Measurements from ENCODE around the gene TYMP.

The TYMP gene

DNA sequence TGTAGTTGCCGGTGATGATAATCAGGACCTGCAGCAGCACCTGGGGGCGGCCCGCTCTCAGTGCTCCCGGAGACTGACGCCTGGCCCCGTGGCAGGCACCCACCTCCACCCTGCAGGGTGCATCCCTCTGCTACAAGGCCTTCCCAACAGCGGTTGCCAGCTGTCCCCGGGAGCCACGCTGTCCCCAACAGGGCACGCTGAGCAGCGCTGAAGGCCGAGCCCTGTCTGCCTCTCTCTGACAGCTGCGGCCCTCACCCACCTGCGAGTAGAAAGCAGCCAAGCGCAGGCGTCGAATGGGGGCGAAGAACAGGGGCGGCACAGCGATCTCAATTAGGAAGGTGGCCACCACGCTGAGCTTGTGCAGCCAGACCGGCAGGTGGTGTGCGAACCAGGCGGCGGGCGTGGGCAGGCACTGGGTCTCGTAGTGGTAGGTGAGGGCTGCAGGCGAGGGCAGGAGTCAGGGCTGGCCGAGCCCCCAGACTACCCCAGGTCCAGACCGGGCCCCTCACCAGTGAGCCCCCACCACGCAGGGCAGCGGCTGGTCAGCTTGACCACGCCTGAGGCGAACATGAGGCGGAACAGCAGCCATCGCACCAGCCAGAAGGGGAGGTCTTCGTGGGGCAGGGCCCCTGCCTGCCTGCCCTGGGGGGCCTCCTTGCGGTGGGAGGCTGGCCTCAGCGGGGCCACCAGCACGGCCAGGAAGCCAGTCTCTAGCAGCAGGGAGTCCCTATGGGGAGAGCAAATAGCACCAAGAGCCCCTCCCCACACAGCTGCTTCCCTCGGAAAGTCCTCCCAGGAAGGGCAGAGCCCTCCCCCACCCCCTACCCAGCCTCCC, 23.8 kb downstream of the TYMP start:
- DNase-seq (ENCODE audit: low read depth in 3 of 3) = no peak

DNA sequence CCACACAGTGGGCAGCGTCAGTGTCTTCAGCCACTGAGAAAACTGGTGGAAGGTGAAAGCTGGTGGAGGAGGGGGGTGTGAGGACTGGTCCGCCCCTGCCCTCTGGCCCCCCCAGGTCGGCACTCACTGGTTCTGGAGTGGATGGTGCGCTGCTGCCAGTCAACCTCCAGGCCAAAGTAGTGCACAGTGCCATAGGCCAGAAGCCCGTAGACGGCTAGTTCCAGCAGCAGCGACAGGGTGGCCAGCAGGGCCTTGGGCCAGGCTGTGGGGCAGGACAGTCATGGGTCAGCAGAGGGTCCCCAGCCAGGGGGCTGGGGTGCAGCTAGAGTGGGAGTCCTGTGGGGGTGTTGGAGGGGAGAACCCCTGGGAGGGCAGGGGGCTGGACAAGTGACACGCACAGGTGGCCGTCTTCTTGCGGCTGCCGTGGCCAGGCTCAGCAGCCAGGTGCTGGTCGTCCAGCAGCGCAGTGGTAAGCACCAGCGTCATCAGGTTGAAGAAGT, 24.5 kb downstream of the TYMP start:
- DNase-seq (ENCODE audit: low read depth in 3 of 3) = no peak

DNA sequence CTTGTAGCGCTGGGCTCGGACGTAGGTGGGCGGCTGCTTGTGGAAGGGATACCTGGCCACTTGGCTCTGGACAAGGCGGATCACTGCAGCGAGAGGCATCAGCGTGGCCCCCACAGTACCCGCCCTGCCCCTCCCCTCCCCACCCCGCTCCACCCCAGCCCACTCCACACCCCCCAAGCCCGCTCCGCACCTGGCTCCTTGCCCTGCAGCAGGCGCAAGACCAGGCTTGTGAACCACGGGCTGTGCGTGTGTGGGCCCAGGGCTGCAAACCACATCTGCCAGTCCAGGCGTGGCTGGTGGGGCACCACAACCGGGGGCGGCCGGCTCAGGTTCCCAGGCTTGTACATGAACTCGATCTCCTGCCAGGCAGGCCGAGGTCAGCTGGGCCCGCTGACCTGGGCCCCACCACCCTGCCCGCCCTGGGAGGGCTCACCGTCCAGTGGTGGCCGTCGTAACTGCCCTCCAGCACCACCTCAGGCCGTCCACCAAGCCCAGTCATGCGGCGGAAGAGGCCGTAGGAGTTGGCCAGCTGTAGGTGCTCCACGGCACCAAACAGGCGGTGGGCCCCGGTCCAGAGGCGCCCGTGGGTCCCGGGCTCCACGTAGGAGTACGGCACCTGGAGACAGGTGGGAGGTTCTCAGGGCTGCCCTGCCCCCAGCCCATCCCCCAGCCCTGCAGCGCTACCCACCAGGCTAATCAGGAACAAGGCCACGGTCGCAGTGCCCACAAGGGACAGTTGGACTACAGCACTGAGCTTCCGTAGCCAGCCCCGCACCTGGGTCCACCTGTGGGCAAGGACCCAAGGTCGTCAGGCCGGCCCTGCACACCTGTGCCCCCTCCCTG, 25.2 kb downstream of the TYMP start:
- no peak for DNase-seq (ENCODE audit: low read depth in 3 of 3)

DNA sequence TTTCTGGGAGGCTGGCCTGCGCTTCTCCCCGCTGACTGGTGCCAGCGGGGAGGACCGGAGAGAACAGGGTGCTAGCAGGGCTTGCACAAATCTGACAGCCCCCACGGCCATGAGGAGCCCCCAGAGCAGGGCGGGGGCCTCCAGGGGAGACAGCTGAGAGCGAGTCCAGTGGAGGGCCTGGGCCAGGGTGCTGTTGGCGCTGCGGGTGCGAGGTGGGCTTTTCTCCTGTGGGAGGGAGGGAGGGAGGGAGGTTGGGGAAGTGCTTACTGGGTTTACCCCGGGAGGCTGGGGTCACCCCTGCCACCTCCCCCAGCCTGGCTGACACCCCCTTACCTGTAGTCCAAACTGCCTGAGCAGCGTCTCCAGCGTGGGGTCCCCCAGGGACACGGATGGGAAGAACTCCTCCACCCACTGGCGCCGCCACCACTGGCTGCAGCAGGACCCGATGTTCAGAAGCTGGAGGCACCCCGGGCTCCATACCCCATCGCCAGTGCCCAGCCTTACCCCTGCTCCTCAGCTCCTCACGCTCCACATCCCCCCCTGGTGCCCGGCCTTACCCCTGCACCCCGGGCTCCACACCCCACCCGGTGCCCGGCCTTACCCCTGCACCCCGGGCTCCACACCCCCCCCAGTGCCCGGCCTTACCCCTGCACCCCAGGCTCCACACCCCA, 26.2 kb downstream of the TYMP start:
- no peak for DNase-seq (ENCODE audit: low read depth in 3 of 3)

DNA sequence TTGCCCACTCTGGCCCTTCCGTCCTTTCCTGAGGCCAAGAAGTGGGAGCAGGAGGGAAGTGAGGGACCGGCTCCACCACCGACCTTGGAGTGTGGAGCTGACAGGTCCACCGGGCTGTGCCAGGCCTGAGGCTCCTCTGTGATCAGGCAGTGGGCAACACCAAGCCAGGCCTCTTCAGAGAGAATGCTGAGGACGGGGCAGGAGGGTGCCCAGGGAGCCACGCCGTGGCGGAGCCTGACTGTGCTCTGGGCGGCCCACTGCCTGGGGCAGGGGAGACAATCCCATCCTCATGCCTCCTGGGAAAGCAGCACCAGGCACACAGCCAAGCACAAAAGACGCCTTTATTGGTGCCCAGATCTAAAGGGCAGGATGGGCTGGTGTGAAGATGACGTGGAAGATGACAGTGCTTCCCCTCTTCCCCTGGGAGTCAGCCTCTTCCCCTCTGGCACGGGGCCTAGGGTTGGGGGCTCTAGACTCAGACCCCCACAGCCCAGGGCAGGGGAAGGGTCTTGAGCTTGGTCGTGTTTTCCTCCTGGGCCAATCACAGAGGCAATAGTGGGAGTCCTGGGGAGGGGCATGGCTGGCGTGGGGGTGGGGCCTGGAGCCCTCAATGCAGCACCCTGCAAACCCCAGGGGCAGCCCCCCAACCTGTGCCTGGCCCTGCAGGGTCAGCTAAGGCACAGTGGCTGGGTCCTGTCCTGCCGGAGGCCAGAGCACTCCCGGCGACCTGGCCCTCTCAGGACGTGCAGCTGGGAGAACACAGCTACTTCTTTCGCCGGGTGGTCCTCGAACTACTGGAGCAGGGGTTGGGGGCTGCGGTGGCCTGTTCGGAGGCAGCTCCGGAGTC, 27.0 kb downstream of the TYMP start:
- no peak for DNase-seq (ENCODE audit: low read depth in 3 of 3)

DNA sequence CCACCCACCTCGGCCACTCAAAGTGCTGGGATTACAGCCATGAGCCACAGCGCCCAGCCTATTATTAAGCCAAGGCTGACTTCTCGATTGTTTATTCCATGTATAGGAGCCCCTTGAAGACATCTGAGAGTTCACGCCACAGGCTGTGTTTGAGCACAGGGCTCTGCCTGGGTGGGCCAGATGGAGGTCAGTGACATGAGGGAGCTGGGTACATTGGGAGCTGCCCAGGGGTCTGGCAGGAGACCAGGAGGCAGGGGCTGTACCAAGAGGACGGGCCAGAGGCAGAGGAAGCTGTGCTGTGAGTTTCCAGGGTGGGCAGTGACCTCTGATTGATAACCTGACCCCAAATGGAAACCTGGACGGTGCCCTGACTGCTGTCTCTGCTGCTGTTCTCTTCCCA, 27.7 kb downstream of the TYMP start:
- DNase-seq (ENCODE audit: low read depth in 3 of 3) = no peak

DNA sequence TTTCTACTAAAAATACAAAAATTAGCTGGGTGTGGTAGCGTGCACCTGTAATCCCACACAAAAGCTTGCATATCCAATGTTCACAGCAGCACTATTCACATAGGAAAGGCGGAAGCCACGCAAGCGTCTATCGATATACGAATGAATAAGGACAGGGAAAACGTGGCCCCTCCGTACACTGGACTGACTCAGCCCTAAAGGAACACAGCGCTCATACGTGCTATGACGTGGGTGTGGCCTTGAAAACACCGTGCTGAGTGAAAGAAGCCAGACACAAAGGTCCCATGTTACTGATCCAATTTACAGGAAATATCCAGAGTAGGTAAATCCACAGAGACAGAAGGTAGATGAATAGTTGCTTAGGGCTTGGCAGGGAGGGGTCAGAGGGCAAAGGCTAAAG, 29.4 kb downstream of the TYMP start:
- DNase-seq (ENCODE audit: low read depth in 3 of 3) = no peak

DNA sequence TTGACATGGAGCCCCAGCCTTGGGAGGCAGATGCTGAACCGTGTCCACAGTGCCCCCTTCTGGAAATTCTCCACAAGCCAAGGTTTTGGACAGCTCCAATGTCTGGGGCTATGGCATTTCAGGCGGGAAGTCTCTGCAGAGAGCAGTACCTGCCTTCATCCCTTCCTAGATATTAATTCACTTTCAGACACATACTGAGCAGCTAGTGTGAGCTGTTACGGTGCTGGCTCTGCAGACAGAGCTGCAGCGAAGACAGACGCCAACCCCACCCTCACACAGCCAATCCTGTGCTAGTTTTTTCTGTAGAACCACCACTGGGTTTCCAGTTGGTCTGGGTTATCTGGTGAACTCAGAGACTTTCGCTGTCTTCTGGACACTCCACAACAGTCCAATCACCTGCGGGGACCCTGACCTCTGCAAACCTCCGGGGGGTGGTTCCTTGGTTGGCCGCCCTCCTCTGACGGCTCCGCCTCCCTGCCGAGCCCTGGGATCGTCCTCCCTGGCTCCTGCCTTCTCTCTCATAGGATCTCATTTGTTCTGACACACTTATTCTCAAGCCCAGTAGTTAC, 31.4 kb downstream of the TYMP start:
- DNase-seq (ENCODE audit: low read depth in 3 of 3) = peak; percentile 34 to 59 (median 41)

DNA sequence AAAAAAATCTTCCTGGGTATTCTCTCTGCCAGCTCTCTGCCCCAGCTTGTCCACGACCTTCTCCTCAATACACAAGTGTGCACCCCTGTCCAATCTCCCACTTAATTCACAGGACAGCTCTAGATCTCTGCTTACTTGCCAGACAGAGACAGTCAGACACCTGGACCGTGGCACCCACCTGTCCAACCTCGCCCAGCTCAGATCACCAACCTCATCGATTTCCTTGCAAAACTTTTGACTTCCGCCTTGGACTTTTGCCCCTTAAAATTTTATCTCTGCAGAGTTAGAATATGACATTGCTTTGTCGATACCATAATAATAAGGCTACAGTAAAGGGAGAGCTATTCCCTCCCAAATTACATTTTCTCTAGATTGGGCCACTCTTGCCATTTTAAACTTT, 32.7 kb downstream of the TYMP start:
- DNase-seq (ENCODE audit: low read depth in 3 of 3) = no peak

DNA sequence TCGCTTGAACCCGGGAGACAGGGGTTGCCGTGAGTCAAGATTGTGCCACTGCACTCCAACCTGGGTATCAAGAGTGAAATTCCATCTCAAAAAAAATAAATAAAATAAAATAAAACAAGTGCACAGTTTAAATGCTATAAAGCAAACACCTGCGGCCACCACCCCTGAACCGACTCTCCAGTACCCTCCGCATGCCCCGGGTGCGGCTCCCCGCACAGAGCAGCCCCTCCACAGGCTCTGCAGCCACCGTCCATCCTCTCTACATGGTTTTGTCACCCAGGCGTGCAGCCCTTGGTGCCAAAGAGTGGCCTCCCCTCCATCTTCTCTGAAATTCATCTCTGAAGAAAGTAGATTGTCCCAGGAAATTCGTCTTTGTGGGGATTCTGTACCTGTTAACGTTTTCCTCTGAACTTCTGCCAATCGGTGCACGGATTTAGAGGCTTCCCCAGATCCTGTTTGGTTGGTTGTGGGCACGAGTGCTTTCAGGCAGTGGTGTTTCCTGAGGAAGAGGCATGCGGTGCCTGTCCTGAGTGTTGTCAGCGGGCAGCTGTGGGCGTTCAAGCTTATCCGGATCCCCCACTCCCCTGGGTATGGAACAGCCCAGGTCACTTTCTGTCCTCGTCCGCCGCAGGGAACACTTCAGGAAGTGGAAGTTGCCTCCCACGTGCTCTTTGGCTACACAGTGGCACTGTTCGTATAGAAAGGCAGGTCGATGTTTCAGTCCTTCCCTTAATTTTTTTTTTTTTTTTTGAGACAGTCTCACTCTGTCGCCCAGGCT, 39.1 kb downstream of the TYMP start:
- DNase-seq (ENCODE audit: low read depth in 3 of 3) = no peak

DNA sequence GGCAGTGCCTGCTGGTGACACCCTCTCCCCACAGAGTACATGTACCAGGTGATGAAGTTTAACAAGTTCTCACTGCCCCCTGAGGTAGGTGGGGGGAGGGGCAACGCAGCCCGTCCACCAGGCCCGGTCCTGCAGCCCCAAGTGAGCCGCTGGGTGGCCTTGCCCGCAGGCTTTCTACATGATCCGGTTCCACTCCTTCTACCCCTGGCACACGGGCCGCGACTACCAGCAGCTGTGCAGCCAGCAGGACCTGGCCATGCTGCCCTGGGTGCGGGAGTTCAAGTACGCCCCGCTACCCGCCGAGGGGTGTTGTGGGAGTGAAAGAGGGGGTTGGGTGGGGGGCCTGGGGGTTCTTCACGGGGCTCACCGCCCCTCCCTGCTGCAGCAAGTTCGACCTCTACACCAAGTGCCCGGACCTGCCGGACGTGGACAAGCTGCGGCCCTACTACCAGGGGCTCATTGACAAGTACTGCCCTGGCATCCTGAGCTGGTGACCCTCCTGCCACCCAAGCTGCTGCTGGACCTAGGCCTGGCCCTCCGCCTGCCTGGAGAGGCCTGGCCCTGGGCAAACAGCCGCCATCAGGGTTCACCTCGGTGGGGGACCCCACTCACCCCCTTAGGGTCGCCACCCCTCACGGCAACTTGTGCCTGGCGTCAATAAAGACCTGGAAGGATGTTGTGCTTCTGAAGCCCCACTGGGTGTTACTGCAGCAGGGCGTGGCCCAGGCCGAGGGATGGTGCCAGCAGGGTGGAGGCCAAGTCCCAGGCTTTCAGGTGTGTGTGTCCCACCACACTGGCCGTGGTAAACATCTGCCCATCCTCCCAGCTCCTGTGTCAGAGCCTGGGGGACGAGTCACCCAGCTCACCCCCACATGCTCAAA, 40.2 kb downstream of the TYMP start:
- no peak for DNase-seq (ENCODE audit: low read depth in 3 of 3)

DNA sequence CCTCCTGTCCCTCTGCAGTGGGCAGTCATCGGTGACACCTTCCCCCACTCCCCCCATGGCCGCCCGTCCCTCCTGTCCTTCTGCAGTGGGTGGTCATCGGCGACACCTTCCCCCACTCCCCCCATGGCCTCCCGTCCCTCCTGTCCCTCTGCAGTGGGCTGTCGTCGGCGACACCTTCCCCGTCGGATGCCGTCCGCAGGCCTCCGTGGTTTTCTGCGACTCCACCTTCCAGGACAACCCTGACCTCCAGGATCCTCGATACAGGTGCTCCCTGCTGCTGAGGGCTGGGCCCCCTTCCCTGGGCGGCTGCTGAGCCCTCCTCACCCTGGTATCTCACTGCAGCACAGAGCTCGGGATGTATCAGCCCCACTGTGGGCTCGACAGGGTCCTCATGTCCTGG, 40.9 kb downstream of the TYMP start:
- no peak for DNase-seq (ENCODE audit: low read depth in 3 of 3)

DNA sequence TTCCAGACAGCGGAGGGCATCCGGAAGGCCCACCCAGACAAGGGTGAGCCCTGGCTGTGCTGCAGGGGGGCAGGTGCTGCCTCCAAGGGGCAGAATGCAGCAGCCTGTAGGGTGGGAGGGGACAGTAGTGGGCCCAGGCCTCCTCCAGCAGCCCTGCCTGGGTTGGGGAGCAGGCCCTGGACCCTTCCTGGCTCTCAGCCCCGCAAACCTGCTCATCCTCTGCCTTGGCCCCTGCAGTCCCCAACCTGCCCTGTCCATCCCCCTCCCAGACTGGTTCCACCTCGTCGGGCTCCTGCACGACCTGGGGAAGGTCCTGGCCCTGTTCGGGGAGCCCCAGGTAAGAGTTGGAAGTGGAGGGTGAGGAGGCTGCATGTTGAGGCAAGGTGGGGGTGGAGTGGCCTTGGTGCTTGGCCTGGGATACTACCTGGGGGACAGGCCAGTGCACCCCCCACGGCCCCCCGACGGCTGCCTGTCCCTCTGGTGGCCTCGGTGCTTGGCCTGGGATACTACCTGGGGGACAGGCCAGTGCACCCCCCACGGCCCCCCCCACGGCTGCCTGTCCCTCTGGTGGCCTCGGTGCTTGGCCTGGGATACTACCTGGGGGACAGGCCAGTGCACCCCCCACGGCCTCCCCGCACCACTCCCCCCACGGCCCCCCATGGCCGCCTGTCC, 41.7 kb downstream of the TYMP start:
- no peak for DNase-seq (ENCODE audit: low read depth in 3 of 3)

DNA sequence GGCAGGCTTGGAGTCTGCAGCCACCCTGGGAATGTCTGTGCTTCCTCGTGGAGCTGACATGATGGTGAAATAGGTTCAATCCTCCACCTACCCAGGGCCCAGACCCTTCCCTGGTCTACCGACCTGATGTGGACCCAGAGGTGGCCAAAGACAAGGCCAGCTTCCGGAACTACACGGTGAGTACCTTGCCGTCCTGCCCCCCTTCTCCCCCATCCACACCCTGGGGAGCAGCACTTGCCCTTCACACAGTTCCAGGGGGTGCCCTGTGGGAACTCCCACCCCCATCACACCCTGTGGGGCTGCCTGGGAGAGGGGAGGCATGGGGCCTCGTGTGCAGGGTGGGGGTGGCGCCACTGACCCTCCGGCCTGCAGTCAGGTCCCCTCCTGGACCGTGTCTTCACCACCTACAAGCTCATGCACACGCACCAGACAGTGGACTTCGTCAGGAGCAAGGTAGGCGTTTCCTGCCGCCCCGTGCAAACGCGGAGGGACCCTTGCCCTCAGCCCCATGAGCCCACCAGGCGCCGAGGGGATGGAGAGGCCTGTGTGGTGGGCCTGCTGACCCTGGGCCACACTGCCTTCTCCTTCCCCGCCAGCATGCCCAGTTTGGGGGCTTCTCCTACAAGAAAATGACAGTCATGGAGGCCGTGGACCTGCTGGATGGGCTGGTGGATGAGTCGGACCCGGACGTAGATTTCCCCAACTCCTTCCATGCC, 42.4 kb downstream of the TYMP start:
- no peak for DNase-seq (ENCODE audit: low read depth in 3 of 3)

DNA sequence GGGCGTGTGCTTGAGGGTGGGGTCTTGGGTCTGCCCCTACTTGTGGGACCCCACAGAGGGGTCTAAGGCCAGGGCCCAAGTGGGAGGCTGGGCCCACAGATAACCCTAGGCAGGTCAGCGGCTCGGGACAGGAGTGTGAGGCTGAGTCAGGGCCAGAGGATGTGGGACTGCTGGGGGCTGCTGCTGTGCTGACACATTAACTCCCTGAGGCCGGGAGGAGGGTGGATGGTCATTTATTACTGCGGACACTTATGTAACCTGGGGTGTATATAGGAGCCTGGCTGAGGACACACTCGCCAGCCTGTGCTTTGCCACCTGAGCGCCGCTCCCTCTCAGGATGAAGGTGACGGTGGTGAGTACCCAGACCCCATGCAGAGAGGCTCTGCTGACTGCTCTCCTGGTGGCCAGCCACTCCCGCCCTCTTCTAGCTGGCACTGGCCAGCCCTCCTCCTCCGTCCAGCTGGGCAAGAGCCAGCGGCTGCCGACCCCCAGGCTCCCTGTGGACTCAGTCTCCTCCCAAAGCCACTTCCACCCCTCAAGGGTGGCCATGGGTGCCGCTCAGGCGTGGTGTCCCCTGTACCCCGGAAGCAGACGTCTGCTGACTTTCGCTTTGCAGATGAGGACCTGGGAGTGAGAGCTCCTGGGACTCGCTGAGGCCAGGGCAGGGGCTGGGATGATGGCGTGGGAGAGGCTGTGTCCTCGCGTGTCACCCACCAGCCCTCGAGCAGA, 43.1 kb downstream of the TYMP start, which contains the start of gene MIOX:
Gene MIOX, plus strand, starts transcription at position 299 of the 729 bp plus-strand sequence. Its CDS starts 39 bp downstream, at position 338.
- DNase-seq (ENCODE audit: low read depth in 3 of 3) = no peak

DNA sequence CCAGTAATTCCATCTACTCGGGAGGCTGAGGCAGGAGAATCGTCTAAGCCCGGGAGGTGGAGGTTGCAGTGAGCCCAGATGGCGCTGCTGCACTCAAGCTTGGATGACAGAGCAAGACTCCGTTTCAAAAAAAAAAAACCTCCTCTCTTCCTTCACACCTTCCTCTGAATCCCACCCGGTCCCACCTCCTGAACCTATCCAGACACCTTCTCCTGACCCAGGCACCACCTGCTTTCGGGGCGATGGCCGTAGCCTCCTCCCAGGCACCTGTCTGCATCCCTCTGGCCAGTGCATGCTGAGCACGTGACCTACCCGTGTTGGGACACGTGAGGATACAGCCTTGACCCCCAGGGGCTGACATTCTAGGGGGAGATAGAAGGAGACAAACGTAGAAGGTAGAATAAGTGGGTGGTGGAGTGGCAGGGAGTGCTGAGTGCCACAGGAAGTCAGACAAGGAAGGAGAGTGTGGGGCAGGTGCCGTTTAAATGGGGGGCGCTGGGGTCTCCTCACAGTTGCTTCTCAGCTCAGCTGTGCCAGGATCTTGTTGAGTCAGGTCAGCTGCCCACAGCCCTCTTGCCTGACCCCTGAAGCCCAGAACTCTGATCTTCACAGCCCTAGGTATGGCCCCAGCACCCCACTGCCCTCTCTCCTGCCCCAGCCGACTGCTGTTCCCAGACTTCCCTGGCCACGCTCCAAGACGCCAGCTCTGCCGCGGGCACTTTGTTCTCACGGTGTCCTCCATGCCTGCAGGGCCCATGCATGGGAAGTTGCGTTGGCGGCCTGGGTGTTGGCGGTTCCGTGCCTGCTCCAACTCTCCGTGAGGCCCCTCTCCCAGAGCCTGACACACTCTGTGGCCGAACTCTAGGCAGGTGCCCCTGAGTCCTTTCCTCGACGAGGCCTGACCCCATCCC, 44.3 kb downstream of the TYMP start:
- no peak for DNase-seq (ENCODE audit: low read depth in 3 of 3)
